GM19035 (cell line): ENCODE data around the gene GDPD5.

Experiments used
- ATAC-seq: cut with Tn5 transposase; IDR thresholded peaks from one replicate; pipeline ENCODE4 v1.9.1; 2021; ENCODE audit not compliant: unreplicated experiment

Gene GDPD5

GRCh38 chr11:75558939-75559843 lies 33.5 kb upstream of the GDPD5 start:
- ATAC-seq = no peak

DNA sequence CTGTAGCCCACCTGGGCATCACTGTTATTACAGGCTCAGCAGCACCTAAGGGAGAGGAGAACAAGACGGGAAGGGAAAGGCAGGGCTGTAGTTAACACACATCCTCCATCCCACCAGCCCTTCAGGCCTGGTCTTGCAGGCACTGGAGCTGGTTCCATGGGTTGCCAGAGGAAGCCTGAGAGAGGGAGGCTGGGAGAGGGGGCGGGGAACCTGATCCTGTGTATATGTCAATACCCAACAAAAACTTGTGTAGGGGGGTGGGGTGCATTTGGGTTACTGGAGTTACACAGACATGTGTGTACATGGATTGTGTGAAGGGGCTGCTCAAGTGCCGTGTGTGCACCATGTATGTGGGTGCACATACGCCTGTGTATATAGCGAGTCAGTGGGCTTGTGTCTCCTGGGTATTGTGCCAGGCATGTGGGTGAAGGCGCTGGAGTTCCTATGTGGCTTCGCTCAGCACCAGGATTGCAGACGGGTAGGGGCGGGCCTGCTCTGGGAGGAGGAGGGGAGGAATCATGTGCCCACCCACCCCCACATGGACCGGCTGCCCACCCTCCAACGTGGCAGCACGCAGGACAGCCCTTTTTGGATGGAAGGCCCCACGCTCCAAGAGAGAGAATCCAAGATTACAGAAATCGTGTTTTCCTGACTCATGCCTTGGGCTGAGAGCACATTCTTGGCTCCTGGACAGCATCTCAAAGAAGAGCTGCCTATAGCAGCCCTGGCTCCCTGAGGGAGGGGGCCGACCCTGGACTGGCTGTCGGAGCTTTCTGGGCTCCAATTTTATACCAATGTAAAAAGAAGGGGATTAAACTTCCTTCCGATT lies 32.1 kb upstream of the GDPD5 start:
- ATAC-seq = no peak

GRCh38 chr11:75556275-75556674 lies 30.5 kb upstream of the GDPD5 start:
- no peak for ATAC-seq

GRCh38 chr11:75555079-75555811 lies 29.5 kb upstream of the GDPD5 start:
- no peak for ATAC-seq

DNA sequence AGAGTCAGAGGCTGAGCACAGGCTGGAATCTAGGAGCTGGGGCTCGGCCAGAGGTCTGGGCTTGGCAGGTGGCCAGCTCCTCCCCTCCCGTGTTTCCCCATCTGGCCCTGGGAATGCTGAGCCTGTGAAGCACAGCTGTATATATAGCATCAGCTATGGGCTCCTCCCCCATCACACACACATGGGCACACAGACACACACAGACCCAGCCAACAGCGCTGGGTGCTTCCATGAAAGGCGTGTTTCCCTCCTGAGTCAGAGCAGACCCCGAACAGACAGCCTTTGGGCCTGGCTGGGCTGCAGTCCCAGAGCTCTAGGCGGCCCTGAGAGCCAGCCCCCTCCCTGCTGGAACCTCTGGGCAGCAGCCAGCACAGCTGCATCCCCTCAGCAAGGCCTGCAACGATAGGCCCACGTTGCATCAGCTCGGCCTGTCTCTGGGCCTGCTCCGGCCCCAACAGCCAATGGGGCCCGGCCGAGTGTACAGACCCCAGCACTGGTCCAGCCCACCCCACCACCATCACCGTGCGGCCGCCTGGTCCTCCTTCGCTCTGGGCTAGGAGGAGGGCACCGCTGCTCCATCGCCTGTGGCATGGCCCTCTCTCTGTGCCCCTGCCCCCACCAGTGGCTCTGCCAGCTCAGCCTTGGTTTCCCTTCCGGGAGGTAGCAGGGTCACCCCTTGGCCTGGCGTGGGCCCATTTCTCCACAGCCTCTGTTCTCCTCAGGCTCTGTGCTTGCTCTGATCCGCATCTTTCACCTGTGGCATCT lies 28.7 kb upstream of the GDPD5 start:
- ATAC-seq = no peak

GRCh38 chr11:75553889-75554257 lies 28.1 kb upstream of the GDPD5 start:
- ATAC-seq = no peak

GRCh38 chr11:75553182-75553581 lies 27.4 kb upstream of the GDPD5 start:
- ATAC-seq = no peak

DNA sequence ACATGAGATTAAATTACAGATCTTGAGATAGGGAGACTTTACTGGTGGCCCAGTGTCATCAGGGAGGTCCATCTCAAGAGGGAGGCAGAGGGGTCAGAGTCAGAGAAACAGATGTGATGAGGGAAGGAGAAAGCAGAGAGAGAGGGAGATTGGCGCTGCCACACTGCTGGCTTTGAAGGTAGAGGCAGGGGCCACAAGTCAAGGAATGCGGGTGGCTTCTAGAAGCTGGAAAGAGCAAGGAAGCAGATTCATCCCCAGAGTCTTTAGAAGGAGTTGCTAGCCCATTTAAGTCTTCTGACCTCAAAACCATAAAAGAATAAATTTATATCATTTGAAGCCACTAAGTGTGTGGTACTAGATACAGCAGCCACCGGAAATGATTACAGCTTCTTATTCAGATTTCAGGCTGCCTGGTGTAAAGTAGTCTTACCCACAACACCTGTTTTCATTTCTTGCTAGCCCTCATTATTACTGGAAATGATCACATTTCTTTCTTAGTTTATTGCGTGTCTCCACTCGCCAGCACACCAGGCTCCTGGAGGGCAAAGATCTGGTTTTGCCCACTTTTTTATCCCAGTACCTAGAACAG lies 23.7 kb upstream of the GDPD5 start:
- ATAC-seq = no peak

DNA sequence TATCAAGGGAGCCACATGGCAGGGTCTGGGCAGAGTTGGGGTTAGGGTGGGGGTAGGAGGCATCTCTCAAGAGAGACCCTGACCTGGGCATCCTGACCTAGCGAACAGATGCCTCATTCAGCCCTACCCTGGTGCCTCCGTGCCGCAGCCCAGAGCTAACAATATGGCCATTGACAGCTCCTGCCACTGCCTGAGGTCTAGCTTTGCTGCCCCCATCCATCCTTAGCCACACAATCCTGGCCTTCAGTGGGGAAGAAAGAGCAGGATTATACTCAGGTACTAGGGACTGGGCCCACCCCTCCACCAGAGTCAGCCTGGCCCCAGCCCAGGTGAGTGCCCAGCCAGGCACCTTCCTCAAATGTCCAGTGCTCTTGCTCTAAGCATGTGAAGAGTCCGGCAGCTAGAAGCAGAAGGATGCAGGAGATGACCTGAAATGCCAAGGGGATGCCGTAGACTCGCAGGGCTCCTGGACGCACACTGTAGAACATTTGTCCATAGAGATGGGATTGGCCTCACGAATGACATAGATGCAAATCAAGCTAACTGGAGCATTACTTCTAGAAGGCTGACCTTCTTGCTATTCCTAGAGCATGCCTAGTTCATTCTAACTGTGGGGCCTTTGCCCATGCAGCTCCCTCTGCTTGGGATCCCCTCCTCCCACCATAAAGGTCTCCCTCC lies 23.0 kb upstream of the GDPD5 start:
- no peak for ATAC-seq

DNA sequence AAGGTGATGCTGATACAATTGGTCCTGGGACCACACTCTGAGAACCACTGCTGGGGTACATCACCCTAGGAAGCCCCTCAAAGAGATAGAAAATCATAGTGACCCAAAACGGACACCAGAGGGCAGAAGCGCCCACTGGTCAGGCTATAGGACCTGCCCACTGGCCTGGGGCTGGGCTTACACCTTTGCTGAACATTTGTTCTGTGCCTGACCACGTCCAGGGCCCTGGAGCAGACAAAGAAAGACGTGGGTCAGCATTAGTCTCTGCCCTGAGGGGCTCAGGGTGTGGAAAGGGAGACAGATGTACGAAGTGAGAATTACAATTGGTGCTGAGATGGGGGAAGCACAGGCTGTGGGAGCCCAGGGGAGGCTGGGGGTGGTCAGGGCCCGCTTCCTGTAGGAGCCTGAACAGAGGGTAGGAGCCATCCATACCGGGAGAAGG lies 21.9 kb upstream of the GDPD5 start:
- no peak for ATAC-seq

- ATAC-seq = no peak
These were observed 21.4 kb upstream of the GDPD5 start for GRCh38 chr11:75547177-75547576.

DNA sequence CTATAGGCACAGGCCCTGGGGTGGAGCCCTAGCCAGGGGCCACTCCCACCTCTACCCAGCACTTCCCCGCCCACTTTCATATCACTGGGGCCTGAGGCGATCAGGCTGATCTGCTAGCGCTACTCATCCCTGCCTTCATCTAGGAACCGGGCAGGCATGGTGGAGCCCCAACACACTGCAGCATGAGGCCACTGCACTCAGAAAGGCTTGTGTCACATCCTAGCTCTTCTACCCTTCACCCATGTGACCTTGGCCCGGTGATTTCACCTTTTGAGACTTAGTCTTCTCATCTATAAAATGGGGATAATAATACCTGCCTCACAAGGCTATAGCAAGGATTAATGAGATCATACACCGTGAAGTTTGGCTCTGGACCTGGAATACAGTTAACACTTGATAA lies 18.1 kb upstream of the GDPD5 start:
- ATAC-seq = no peak

GRCh38 chr11:75542088-75542438 lies 16.3 kb upstream of the GDPD5 start:
- no peak for ATAC-seq

- no peak for ATAC-seq
These were observed 15.7 kb upstream of the GDPD5 start for GRCh38 chr11:75541193-75542087.

GRCh38 chr11:75539459-75540334 lies 14.0 kb upstream of the GDPD5 start:
- no peak for ATAC-seq

DNA sequence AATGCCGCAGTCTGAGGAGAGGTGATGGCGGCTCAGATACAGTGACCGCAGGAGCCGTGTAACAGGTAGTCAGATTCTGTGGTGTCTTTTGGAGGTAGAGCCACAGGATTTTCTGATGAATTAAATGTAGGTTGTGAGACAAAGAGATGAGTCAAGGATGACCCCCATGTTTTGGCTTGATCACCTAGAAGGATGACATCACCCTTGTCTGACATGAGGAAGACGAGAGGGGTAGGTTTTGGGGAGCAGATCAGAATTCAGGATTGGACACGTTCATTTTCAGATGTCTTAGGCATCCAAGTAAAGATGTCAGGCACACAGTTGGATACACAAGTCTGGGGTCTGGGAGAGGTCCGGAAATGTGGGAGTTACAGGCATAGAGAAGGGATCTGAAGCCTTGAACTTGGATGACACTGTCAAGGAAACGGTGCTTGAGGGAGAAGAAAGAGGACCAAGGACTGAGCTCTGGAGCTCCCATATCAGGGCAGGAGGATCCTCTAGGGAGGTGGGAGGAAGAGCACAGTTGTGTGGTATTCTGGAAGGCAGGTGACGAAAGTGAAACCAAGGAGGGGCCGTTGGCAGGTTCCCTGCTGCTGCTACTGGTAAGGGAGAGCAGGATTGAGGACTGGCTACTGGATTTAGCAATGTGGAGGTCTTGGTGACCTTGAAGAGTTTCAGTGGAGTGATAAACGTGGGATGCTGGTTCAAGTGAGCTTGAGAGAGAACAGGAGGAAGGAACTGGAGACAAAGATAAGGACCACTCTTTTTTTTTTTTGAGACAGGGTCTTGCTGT lies 12.6 kb upstream of the GDPD5 start:
- ATAC-seq = no peak

DNA sequence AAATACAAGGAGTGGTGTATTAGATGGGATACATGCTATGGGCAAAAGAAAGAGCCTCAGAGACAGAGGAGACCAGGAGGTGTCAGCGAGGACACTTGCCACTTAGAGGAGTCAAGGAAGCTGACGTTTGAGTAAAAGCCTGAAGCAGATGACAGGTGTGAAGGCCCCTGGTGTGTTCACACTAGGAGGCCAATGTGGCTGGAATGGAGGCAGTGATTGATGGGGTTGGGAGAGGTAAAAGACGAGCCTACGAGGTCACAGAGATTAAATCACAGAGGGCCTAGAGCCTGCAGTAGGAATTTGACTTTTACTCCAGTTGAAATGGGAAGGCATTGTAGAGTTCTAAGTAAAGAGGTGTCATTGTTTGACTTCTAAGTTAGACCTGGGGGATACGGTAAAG lies 12.0 kb upstream of the GDPD5 start:
- no peak for ATAC-seq
